H9 (cell line): ENCODE results near the gene TMEM175. TPM values are rescaled to one million over a fixed set of nuclear protein-coding genes. Genes with fewer than 3 reads are reported as not detected.

Source experiments
- DNase-seq: peaks from one replicate; pipeline ENCODE4 v3.0.0-alpha.2; 2017
- H2AFZ ChIP-seq: one replicate; pipeline ENCODE4 v1.6.1; 2013; ENCODE audit warnings: mild to moderate bottlenecking, low read length, control low read depth, moderate library complexity
- H2AK5ac ChIP-seq: 2 replicates; pipeline ENCODE4 v1.6.1; 2013; ENCODE audit warnings: low read length, control low read depth, mixed read lengths; ENCODE audit not compliant: insufficient read length
- H2BK120ac ChIP-seq: one replicate; pipeline ENCODE4 v1.6.1; 2013; ENCODE audit warnings: low read depth, mild to moderate bottlenecking, low read length, control low read depth, inconsistent platforms; ENCODE audit not compliant: poor library complexity, severe bottlenecking
- H2BK12ac ChIP-seq: 2 replicates; pipeline ENCODE4 v1.6.1; 2013; ENCODE audit warnings: low read length, control low read depth, mixed read lengths, low read depth; ENCODE audit not compliant: insufficient read length
- H2BK15ac ChIP-seq: 2 replicates; pipeline ENCODE4 v1.6.1; 2013; ENCODE audit warnings: low read depth, low read length, control low read depth
- H2BK20ac ChIP-seq: one replicate; pipeline ENCODE4 v1.6.1; 2013; ENCODE audit warnings: low read depth, mild to moderate bottlenecking, low read length, control low read depth, inconsistent platforms; ENCODE audit not compliant: poor library complexity, severe bottlenecking
- H2BK5ac ChIP-seq: 2 replicates; pipeline ENCODE4 v1.6.1; 2013; ENCODE audit warnings: low read length, control low read depth, mixed read lengths; ENCODE audit not compliant: insufficient read length
- H3K14ac ChIP-seq: 2 replicates; pipeline ENCODE4 v1.6.1; 2013; ENCODE audit warnings: low read length, control low read depth; ENCODE audit not compliant: insufficient read depth
- H3K18ac ChIP-seq: 2 replicates; pipeline ENCODE4 v1.6.1; 2013; ENCODE audit warnings: low read depth, mild to moderate bottlenecking, mixed read lengths, low read length, control low read depth; ENCODE audit not compliant: insufficient read length
- H3K23ac ChIP-seq: 2 replicates; pipeline ENCODE4 v1.6.1; 2013; ENCODE audit warnings: low read length, control low read depth, mixed read lengths, low read depth; ENCODE audit not compliant: insufficient read length
- H3K23me2 ChIP-seq: 2 replicates; pipeline ENCODE4 v1.6.1; 2013; ENCODE audit warnings: low read depth, mild to moderate bottlenecking, mixed read lengths, low read length, control low read depth; ENCODE audit not compliant: insufficient read length, poor library complexity, severe bottlenecking
- H3K27ac ChIP-seq: 2 replicates; pipeline ENCODE4 v1.5.1; 2013; ENCODE audit warnings: low read length, control low read depth, mixed read lengths, low read depth; ENCODE audit not compliant: insufficient read length
- H3K27me3 ChIP-seq: 2 replicates; pipeline ENCODE4 v1.6.1; 2013; ENCODE audit warnings: low read length, control low read depth, inconsistent platforms; ENCODE audit not compliant: insufficient read depth
- H3K4ac ChIP-seq: 2 replicates; pipeline ENCODE4 v1.6.1; 2013; ENCODE audit warnings: low read depth, mild to moderate bottlenecking, control low read depth, inconsistent platforms, low read length, moderate library complexity
- H3K4me1 ChIP-seq: 2 replicates; pipeline ENCODE4 v1.6.1; 2013; ENCODE audit warnings: low read length, control low read depth, inconsistent platforms; ENCODE audit not compliant: insufficient read depth
- H3K4me2 ChIP-seq: 2 replicates; pipeline ENCODE4 v1.6.1; 2013; ENCODE audit warnings: low read length, control low read depth, mixed read lengths; ENCODE audit not compliant: insufficient read length, insufficient read depth
- H3K56ac ChIP-seq: 2 replicates; pipeline ENCODE4 v1.6.1; 2013; ENCODE audit warnings: low read depth, mild to moderate bottlenecking, mixed read lengths, low read length, control low read depth; ENCODE audit not compliant: insufficient read length
- H3K79me1 ChIP-seq: 2 replicates; pipeline ENCODE4 v1.6.1; 2013; ENCODE audit warnings: low read depth, mild to moderate bottlenecking, moderate library complexity, low read length, control low read depth, inconsistent platforms; ENCODE audit not compliant: insufficient read depth, poor library complexity, severe bottlenecking
- H3K79me2 ChIP-seq: 2 replicates; pipeline ENCODE4 v1.6.1; 2013; ENCODE audit warnings: low read length, control low read depth, inconsistent platforms; ENCODE audit not compliant: insufficient read depth
- H3K9ac ChIP-seq: 2 replicates; pipeline ENCODE4 v1.6.1; 2013; ENCODE audit warnings: low read length, control low read depth, mixed read lengths; ENCODE audit not compliant: insufficient read length; ENCODE audit errors: extremely low read depth
- H3K9me3 ChIP-seq: one replicate; pipeline ENCODE4 v1.6.1; 2013; ENCODE audit warnings: low read depth, low read length, inconsistent platforms; ENCODE audit not compliant: control insufficient read depth
- H3T11ph ChIP-seq: one replicate; pipeline ENCODE4 v1.6.1; 2013; ENCODE audit warnings: mild to moderate bottlenecking, low read length, control low read depth, inconsistent platforms
- H4K20me1 ChIP-seq: one replicate; pipeline ENCODE4 v1.6.1; 2013; ENCODE audit not compliant: control insufficient read depth, insufficient read length, insufficient read depth
- H4K5ac ChIP-seq: 2 replicates; pipeline ENCODE4 v1.6.1; 2013; ENCODE audit warnings: low read depth, mild to moderate bottlenecking, mixed read lengths, low read length, control low read depth; ENCODE audit not compliant: insufficient read length
- H4K8ac ChIP-seq: replicated peaks from 2 replicates; pipeline ENCODE4 v1.6.1; 2013; ENCODE audit warnings: low read length, control low read depth, mixed read lengths, low read depth; ENCODE audit not compliant: insufficient read length
- H4K91ac ChIP-seq: 2 replicates; pipeline ENCODE4 v1.6.1; 2013; ENCODE audit warnings: low read depth, mild to moderate bottlenecking, moderate library complexity, mixed read lengths, low read length, control low read depth; ENCODE audit not compliant: insufficient read length
- H3K27ac Mint-ChIP-seq, 3 experiments: 2 replicates in 2 of 3; 3 replicates in 1 of 3; pipeline ENCODE4 v1.8.0; 2020 to 2021; ENCODE audit warnings: mixed read lengths in 3 of 3, mild to moderate bottlenecking in 1 of 3, moderate library complexity in 1 of 3
- H3K27me3 Mint-ChIP-seq: 2 replicates; pipeline ENCODE4 v1.8.0; 2021; ENCODE audit warnings: low read depth, mild to moderate bottlenecking, moderate library complexity, mixed read lengths
- H3K36me3 Mint-ChIP-seq, 3 experiments: 2 replicates in 2 of 3; 3 replicates in 1 of 3; pipeline ENCODE4 v1.8.0; 2020 to 2021; ENCODE audit warnings: low read depth in 3 of 3, mixed read lengths in 3 of 3; ENCODE audit not compliant: insufficient read depth in 1 of 3
- H3K4me1 Mint-ChIP-seq, 2 experiments: 2 replicates each; pipeline ENCODE4 v1.8.0; 2020; ENCODE audit warnings: mixed read lengths in 2 of 2
- H3K4me3 Mint-ChIP-seq, 2 experiments: 2 replicates in 1 of 2; 3 replicates in 1 of 2; pipeline ENCODE4 v1.8.0; 2020 to 2021; ENCODE audit warnings: mild to moderate bottlenecking in 2 of 2, mixed read lengths in 2 of 2, moderate library complexity in 1 of 2
- H3K9me3 Mint-ChIP-seq, 2 experiments: 2 replicates in 1 of 2; 3 replicates in 1 of 2; pipeline ENCODE4 v1.8.0; 2020; ENCODE audit warnings: mild to moderate bottlenecking in 2 of 2, mixed read lengths in 2 of 2, moderate library complexity in 1 of 2
- CTCF ChIP-seq: fragments of 200-600 bp; sonication (generic); conservative IDR thresholded peaks from 3 replicates; pipeline ENCODE4 v1.8.0; 2021; ENCODE audit warnings: antibody characterized with exemption, mild to moderate bottlenecking
- WGBS: extraction: QIAGEN DNeasy Blood & Tissue Kit; methylation state at CpG from one replicate; pipeline ENCODE4 v1.1.7; 2013; ENCODE audit warnings: missing lambda C conversion rate, low lambda C conversion rate, mixed read lengths; ENCODE audit not compliant: insufficient read length; ENCODE audit errors: extremely low coverage; 5-methylcytosine and 5-hydroxymethylcytosine counted together
- total RNA-seq: library from RNA; stranded (reverse); gene quantifications from 2 replicates; pipeline ENCODE4 v1.2.1, GENCODE V29; 2021

TMEM175 gene
- total RNA-seq, 1 experiment from 2014 or later = 6.4 TPM

- WGBS = no CpG with 5 or more reads among the region's 23 CpGs
- no peak overlapping the region for H3K4me2 ChIP-seq
Measured at GRCh38 chr4:968621-969394, 36.5 kb downstream of the TMEM175 start.

More at GRCh38 chr4:968621-969394, 36.5 kb downstream of the TMEM175 start:
- no peak for DNase-seq
- Histone ChIP-seq H3K18ac (no peak overlapping the region), H2BK120ac (no peak overlapping the region), H3K23me2 (peaks cover 5% of the 10 kb centered on the region), H3K23ac (no peak overlapping the region), H3K9ac (no peak overlapping the region), H4K91ac (no peak overlapping the region), H3K27ac (no peak overlapping the region), H3K9me3 (no peaks in the 10 kb centered on the region), H2BK15ac (no peak overlapping the region), H3K56ac (no peak overlapping the region), H2BK12ac (no peak overlapping the region), H4K20me1 (no peaks in the 10 kb centered on the region), H3T11ph (no peak overlapping the region), H3K27me3 (peaks cover 3% of the 10 kb centered on the region; the same call in 1 of the 2 replicates), H3K79me2 (no peaks in the 10 kb centered on the region), H4K5ac (no peak overlapping the region), H3K79me1 (no peaks in the 10 kb centered on the region), H3K4ac (no peak overlapping the region), H2BK20ac (no peak overlapping the region), H3K14ac (no peak overlapping the region), H2AK5ac (no peak overlapping the region), H2BK5ac (no peak overlapping the region), H2AFZ (no peak overlapping the region), H3K4me1 (no peaks in the 10 kb centered on the region), H4K8ac (no peak overlapping the region)
- Mint-ChIP-seq H3K27ac (no peak overlapping the region), H3K4me1 (peaks cover 0 to 2% of the 10 kb centered on the region in 2 experiments; a peak in 1 of 4 replicates), H3K36me3 (no peaks in the 10 kb centered on the region), H3K9me3 (no peaks in the 10 kb centered on the region), H3K4me3 (no peak overlapping the region), H3K27me3 (peaks cover 5% of the 10 kb centered on the region)
- TF ChIP-seq CTCF = no peak
